Colonic mucosa (tissue), 4 donors: Measurements from ENCODE around the gene ANKRD10. TPM values are rescaled to one million over a fixed set of nuclear protein-coding genes. Genes with fewer than 3 reads are reported as not detected.

Source experiments
- DNase-seq: peaks from one replicate; pipeline ENCODE4 v3.0.0-alpha.2; 2020
- H3K27ac ChIP-seq: fragments of 200-600 bp; one replicate; pipeline ENCODE4 v1.8.0; 2021
- H3K27me3 ChIP-seq: fragments of 200-600 bp; one replicate; pipeline ENCODE4 v1.8.0; 2021
- H3K36me3 ChIP-seq: fragments of 200-600 bp; one replicate; pipeline ENCODE4 v1.8.0; 2021
- H3K4me1 ChIP-seq: fragments of 200-600 bp; one replicate; pipeline ENCODE4 v1.8.0; 2021; ENCODE audit warnings: mild to moderate bottlenecking
- H3K4me3 ChIP-seq: fragments of 200-600 bp; one replicate; pipeline ENCODE4 v1.8.0; 2021
- H3K9ac ChIP-seq, 2 donors: one replicate each; pipeline ENCODE4 v1.7.0; 2013; ENCODE audit warnings: control low read depth in 2 of 2, low read depth in 2 of 2, low read length in 2 of 2
- H3K9me3 ChIP-seq: fragments of 200-600 bp; one replicate; pipeline ENCODE4 v1.8.0; 2021
- CTCF ChIP-seq: fragments of 200-600 bp; IDR thresholded peaks from one replicate; pipeline ENCODE4 v1.8.0; 2022; ENCODE audit warnings: antibody characterized with exemption, mild to moderate bottlenecking
- intact Hi-C: fragments of 100-400 bp; cut with DNase I; formaldehyde crosslinking; loops from one replicate; pipeline ENCODE4 v1.14.1; 2022
- total RNA-seq, 2 donors: library from RNA; stranded (reverse); fragmentation: NEBNext Ultra II Directional in 1 of 2; extraction: Animal tissue kit (Norgen Biotek cat#: 25700) in 1 of 2; gene quantifications; one replicate each; pipeline ENCODE4 v1.2.1, GENCODE V29; 2021
- donor health status: healthy.
- donor health status: DM: no; HTN: no; CAD: no.
- donor health status: DM: no; HTN: no; CAD: no.

Gene ANKRD10
- total RNA-seq, 2 donors from 2014 or later: 94.9 to 123 TPM

- Histone ChIP-seq H3K4me3 (no peak overlapping the region), H3K9ac (no peak overlapping the region), H3K27me3 (no peaks in the 10 kb centered on the region), H3K27ac (no peak overlapping the region), H3K36me3 (no peaks in the 10 kb centered on the region), H3K4me1 (no peaks in the 10 kb centered on the region), H3K9me3 (no peaks in the 10 kb centered on the region)
- intact Hi-C loops: no loop called here
- TF ChIP-seq CTCF: no peak
- no peak for DNase-seq
These were observed 10.2 kb upstream of the ANKRD10 start for GRCh38 chr13:110925023-110925612.

- no peaks in the 10 kb centered on the region for H3K36me3 ChIP-seq
- no peak overlapping the region for H3K27ac ChIP-seq
- intact Hi-C loops: no loop called here
- DNase-seq: no peak
- H3K27me3 ChIP-seq: no peaks in the 10 kb centered on the region
- H3K9ac ChIP-seq: no peak overlapping the region
- H3K4me3 ChIP-seq: no peak overlapping the region
- no peak for TF ChIP-seq CTCF
- no peaks in the 10 kb centered on the region for H3K9me3 ChIP-seq
- H3K4me1 ChIP-seq: no peaks in the 10 kb centered on the region
These were observed 9.7 kb upstream of the ANKRD10 start for GRCh38 chr13:110924639-110924934.

GRCh38 chr13:110923777-110924638, 9.1 kb upstream of the ANKRD10 start:
- intact Hi-C loops: no loop called here

GRCh38 chr13:110923086-110923485, 8.2 kb upstream of the ANKRD10 start:
- no peaks in the 10 kb centered on the region for H3K9me3 ChIP-seq
- intact Hi-C loops: no loop called here

More at GRCh38 chr13:110923777-110924638, 9.1 kb upstream of the ANKRD10 start:
- Histone ChIP-seq H3K36me3 (no peaks in the 10 kb centered on the region), H3K9me3 (no peaks in the 10 kb centered on the region), H3K27me3 (no peaks in the 10 kb centered on the region), H3K4me3 (no peak overlapping the region), H3K27ac (no peak overlapping the region), H3K4me1 (no peaks in the 10 kb centered on the region), H3K9ac (no peak overlapping the region)
- no peak for DNase-seq
- TF ChIP-seq CTCF: no peak

GRCh38 chr13:110922506-110922905, 7.6 kb upstream of the ANKRD10 start:
- Histone ChIP-seq H3K4me1 (no peaks in the 10 kb centered on the region), H3K4me3 (no peak overlapping the region), H3K36me3 (no peaks in the 10 kb centered on the region), H3K9ac (no peak overlapping the region), H3K27me3 (no peaks in the 10 kb centered on the region), H3K9me3 (no peaks in the 10 kb centered on the region), H3K27ac (no peak overlapping the region)
- TF ChIP-seq CTCF: no peak
- intact Hi-C loops: no loop called here
- no peak for DNase-seq

More at GRCh38 chr13:110923086-110923485, 8.2 kb upstream of the ANKRD10 start:
- DNase-seq: no peak
- Histone ChIP-seq H3K4me1 (no peaks in the 10 kb centered on the region), H3K27ac (no peak overlapping the region), H3K27me3 (no peaks in the 10 kb centered on the region), H3K4me3 (no peak overlapping the region), H3K36me3 (no peaks in the 10 kb centered on the region), H3K9ac (no peak overlapping the region)
- no peak for TF ChIP-seq CTCF
